Stomach (tissue), 9 donors: ENCODE results near the gene SHMT2. TPM values are rescaled to one million over a fixed set of nuclear protein-coding genes. Genes with fewer than 3 reads are reported as not detected.

Experiments
- DNase-seq, 2 donors: peaks; one replicate each; pipeline versions ENCODE4 v3.0.0 to v3.0.0-alpha.2; 2013 to 2019
- H3K27ac ChIP-seq, 5 donors: fragments of 200-600 bp in 4 of 5; sonication (generic) in 4 of 5; one replicate each; pipeline ENCODE4 v1.5.1; 2013 to 2019; ENCODE audit warnings: mild to moderate bottlenecking in 1 of 5, moderate library complexity in 1 of 5
- H3K27me3 ChIP-seq, 3 donors: fragments of 200-600 bp; sonication (generic); one replicate each; pipeline ENCODE4 v1.5.1; 2017 to 2019; ENCODE audit warnings: mixed run types in 1 of 3
- H3K36me3 ChIP-seq, 4 donors: fragments of 200-600 bp; sonication (generic); 1 replicate in 3 of 4; 2 replicates in 1 of 4; pipeline ENCODE4 v1.5.1; 2016 to 2019
- H3K4me1 ChIP-seq, 4 donors: fragments of 200-600 bp; sonication (generic); one replicate each; pipeline ENCODE4 v1.5.1; 2016 to 2019
- H3K4me3 ChIP-seq, 4 donors: fragments of 200-600 bp; sonication (generic) in 3 of 4; one replicate each; pipeline ENCODE4 v1.5.1; 2016 to 2019; ENCODE audit warnings: mild to moderate bottlenecking in 1 of 4
- H3K9me3 ChIP-seq, 4 donors: fragments of 200-600 bp; sonication (generic); one replicate each; pipeline ENCODE4 v1.5.1; 2016 to 2019
- CTCF ChIP-seq, 7 experiments: fragments of 450-650 bp in 4 of 7; fragments of 200-600 bp in 3 of 7; sonication (generic) in 3 of 7; IDR thresholded peaks; one replicate each; pipeline ENCODE4 v1.5.1; 2016 to 2019; ENCODE audit warnings: antibody characterized with exemption in 7 of 7, control low read depth in 2 of 7, mild to moderate bottlenecking in 1 of 7
- EP300 ChIP-seq: sonication (generic); formaldehyde crosslinking; IDR thresholded peaks from one replicate; pipeline ENCODE4 v1.6.1; 2017; ENCODE audit warnings: antibody characterized with exemption
- POLR2A ChIP-seq, 4 donors: fragments of 450-650 bp; IDR thresholded peaks; one replicate each; pipeline ENCODE4 v1.6.1; 2016; ENCODE audit warnings: antibody characterized with exemption in 4 of 4, control low read depth in 2 of 4, mild to moderate bottlenecking in 1 of 4, moderate library complexity in 1 of 4
- POLR2AphosphoS5 ChIP-seq, 3 donors: sonication (generic); formaldehyde crosslinking; IDR thresholded peaks; one replicate each; pipeline ENCODE4 v1.6.1; 2016; ENCODE audit warnings: antibody characterized with exemption in 3 of 3
- WGBS, 5 donors: extraction: QIAGEN DNeasy Blood & Tissue Kit in 3 of 5; methylation state at CpG; one replicate each; pipeline versions ENCODE4 v1.1.5 to v1.1.7; 2013 to 2018; 5-methylcytosine and 5-hydroxymethylcytosine counted together
- intact Hi-C: fragments of 100-400 bp; cut with DNase I; formaldehyde crosslinking; loops from one replicate; pipeline ENCODE4 v1.15.1; 2023; ENCODE audit warnings: low total_unique reads
- polyA plus RNA-seq, 3 donors: library from polyadenylated mRNA; stranded (reverse); fragments of 200-250 nt; gene quantifications; one replicate each; pipeline ENCODE4 v1.2.3, GENCODE V29; 2013
- total RNA-seq, 5 donors: library from RNA; depleted of rRNA; stranded (reverse); fragments of >200 nt; gene quantifications; one replicate each; pipeline versions ENCODE4 v1.1.0 to v1.2.3, GENCODE V29; 2014 to 2016
- donor health status: healthy with polysubstance abuse.
- donor health status: Bipolar disorder and iron deficiency.
- donor health status: healthy.

Gene SHMT2
- total and polyA plus RNA-seq, 8 donors, result 26.1 to 93.7 (median 58.0) TPM

DNA sequence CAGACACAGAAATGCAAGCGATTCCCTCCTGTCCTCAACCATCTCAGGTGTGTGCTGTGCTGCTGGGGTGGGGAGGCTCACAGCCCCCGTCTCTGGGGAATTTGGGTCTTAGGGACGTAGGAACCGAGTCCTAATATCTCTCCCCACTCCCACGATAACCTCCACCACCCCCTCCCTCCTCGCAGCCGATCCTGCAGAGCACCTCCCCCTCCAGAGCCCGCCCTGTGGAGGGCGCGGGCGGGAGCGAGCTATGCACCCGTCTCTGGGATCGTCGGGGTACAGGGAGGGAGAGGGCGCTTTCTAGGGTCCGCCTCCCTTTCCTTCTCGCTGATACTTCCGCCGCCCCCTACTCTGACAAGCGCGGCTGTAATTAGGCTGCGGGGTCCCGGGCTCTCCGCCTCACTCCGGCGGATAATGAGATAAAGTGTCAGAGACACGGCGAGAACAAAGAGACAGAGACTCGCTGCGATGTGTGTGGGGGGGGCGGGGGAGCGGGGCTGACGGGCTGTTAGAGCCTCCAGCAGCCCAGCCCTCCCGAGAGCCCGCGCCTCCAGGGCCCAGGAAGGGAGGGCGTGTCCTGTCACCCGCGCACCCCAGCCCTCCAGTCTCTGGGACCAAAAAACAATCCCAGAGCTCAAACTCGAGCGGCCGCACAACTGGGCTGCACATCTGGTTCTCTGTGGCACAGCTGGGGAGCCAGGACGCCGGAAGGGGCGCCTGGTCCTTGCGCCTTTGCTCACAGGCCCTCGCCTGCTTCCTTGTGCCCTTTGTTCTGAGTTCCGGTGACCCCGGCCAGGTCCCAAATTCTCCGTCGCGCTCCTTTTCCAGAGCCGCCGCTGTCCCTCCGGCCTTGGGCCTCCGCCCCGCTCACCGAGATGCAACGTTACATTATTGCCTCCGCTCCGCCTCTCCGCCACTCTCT is 8.7 kb downstream of the SHMT2 start:
- H3K9me3 ChIP-seq, result no peaks in the 10 kb centered on the region
- TF ChIP-seq POLR2AphosphoS5 (IDR thresholded peaks at IDR 0.05) (no peak), CTCF (IDR thresholded peaks at IDR 0.05) (no peak), POLR2A (IDR thresholded peaks at IDR 0.05) (no peak), EP300 (no peak)
- peaks cover 20 to 84% (median 66%) of the 10 kb centered on the region in 3 donors for H3K27me3 ChIP-seq
- H3K4me1 ChIP-seq, result peaks cover 51 to 99% (median 81%) of the 10 kb centered on the region in 4 donors
- H3K36me3 ChIP-seq, result peaks cover 15 to 19% (median 16%) of the 10 kb centered on the region in 4 donors
- H3K4me3 ChIP-seq, result peak overlapping the region; percentile 38 to 61 (median 46)
- no peak overlapping the region for H3K27ac ChIP-seq
- WGBS, 5 donors, result 3 to 7% (median 5%) methylated on average over 54 to 63 of the region's 63 CpGs
- DNase-seq, result peak in 1 of 2 donors; percentile 60
- intact Hi-C loops, result no loop called here

DNA sequence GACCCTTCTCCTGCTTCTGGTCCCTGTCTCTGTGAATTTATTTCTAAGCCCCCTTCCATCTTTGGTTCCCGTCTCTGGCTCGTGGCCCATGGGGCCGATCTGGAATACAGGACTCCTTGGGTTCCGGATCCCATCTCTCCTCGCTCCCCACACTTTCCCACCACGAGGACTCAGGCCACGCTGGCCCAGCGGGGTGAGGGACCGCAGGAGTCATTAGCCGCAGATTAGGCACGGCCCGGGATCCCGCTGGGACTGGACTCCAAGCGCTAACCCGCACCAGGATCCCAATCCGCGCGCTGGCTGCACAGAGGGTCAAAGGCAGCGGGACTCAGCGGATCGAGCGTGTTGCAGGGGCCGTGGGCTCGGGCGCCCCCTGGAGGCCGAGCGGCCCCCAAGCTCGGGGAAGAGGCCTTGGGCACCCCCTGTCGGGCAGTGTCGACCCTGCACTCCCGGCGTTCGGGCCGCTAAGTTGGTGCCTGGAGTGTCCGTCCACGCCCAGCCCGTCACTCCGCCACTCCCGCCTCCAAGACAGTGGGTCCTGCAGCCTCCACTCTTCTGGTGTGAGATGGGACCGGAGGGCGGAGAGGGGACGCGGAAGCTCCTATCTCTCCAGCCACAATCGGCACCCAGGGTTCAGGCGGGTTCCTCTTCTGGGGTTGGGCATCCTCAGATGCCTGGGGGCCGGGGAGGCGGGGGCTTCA is 9.5 kb downstream of the SHMT2 start:
- Histone ChIP-seq H3K4me1 (peaks cover 59 to 100% (median 89%) of the 10 kb centered on the region in 4 donors), H3K4me3 (peak overlapping the region; percentile 38 to 61 (median 52)), H3K9me3 (no peaks in the 10 kb centered on the region), H3K36me3 (peaks cover 7 to 11% (median 8%) of the 10 kb centered on the region in 4 donors), H3K27ac (no peak overlapping the region), H3K27me3 (peaks cover 22 to 92% (median 69%) of the 10 kb centered on the region in 3 donors)
- 1 to 6% (median 2%) methylated on average over 17 to 47 of the region's 47 CpGs for WGBS, 5 donors
- peak in 2 of 3 donors; percentile 55 to 64 for TF ChIP-seq POLR2AphosphoS5 (IDR thresholded peaks at IDR 0.05)
- no peak for TF ChIP-seq POLR2A (IDR thresholded peaks at IDR 0.05)
- peak in 5 of 7 experiments; percentile 99 to 100 (median 99) for TF ChIP-seq CTCF (IDR thresholded peaks at IDR 0.05)
- DNase-seq, result peak; percentile 89 to 96
- intact Hi-C loops, result no loop called here

GRCh38 chr12:57239587-57240065 is 10.1 kb downstream of the SHMT2 start:
- Histone ChIP-seq H3K36me3 (peaks cover under 1 to 5% (median 2%) of the 10 kb centered on the region in 4 donors), H3K27ac (peak overlapping the region in 2 of 5 donors; percentile 15 to 24), H3K9me3 (no peaks in the 10 kb centered on the region), H3K27me3 (peaks cover 24 to 98% (median 72%) of the 10 kb centered on the region in 3 donors), H3K4me1 (peaks cover 59 to 95% (median 91%) of the 10 kb centered on the region in 4 donors), H3K4me3 (peak overlapping the region; percentile 40 to 61 (median 52))
- no peak for TF ChIP-seq POLR2A (IDR thresholded peaks at IDR 0.05)
- TF ChIP-seq CTCF (IDR thresholded peaks at IDR 0.05), result no peak
- no peak for TF ChIP-seq POLR2AphosphoS5 (IDR thresholded peaks at IDR 0.05)
- no peak for TF ChIP-seq EP300
- 1 to 5% (median 2%) methylated on average over 14 of the region's 14 CpGs for WGBS, 5 donors
- intact Hi-C loops, result no loop called here
- DNase-seq, result no peak
